ENCODE measurements around the gene MIEN1. TPM values are rescaled to one million over a fixed set of nuclear protein-coding genes. Genes with fewer than 3 reads are reported as not detected.

The MIEN1 gene
- total RNA-seq, 4 donors from 2014 or later = 32.4 to 52.7 (median 46.4) TPM

GRCh38 chr17:39694593-39694992 lies 35.7 kb downstream of the MIEN1 start:
- TF ChIP-seq, protein P1, sequence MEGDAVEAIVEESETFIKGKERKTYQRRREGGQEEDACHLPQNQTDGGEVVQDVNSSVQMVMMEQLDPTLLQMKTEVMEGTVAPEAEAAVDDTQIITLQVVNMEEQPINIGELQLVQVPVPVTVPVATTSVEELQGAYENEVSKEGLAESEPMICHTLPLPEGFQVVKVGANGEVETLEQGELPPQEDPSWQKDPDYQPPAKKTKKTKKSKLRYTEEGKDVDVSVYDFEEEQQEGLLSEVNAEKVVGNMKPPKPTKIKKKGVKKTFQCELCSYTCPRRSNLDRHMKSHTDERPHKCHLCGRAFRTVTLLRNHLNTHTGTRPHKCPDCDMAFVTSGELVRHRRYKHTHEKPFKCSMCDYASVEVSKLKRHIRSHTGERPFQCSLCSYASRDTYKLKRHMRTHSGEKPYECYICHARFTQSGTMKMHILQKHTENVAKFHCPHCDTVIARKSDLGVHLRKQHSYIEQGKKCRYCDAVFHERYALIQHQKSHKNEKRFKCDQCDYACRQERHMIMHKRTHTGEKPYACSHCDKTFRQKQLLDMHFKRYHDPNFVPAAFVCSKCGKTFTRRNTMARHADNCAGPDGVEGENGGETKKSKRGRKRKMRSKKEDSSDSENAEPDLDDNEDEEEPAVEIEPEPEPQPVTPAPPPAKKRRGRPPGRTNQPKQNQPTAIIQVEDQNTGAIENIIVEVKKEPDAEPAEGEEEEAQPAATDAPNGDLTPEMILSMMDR (IDR thresholded peaks at IDR 0.05; ENCODE audit: low read depth) = no peak

GRCh38 chr17:39688945-39689344 lies 41.4 kb downstream of the MIEN1 start:
- TF ChIP-seq, protein P1 (IDR thresholded peaks at IDR 0.05; ENCODE audit: low read depth) = no peak

- TF ChIP-seq, protein P1 (IDR thresholded peaks at IDR 0.05; ENCODE audit: low read depth) = no peak
Observed at GRCh38 chr17:39688475-39688835, 41.9 kb downstream of the MIEN1 start.

DNA sequence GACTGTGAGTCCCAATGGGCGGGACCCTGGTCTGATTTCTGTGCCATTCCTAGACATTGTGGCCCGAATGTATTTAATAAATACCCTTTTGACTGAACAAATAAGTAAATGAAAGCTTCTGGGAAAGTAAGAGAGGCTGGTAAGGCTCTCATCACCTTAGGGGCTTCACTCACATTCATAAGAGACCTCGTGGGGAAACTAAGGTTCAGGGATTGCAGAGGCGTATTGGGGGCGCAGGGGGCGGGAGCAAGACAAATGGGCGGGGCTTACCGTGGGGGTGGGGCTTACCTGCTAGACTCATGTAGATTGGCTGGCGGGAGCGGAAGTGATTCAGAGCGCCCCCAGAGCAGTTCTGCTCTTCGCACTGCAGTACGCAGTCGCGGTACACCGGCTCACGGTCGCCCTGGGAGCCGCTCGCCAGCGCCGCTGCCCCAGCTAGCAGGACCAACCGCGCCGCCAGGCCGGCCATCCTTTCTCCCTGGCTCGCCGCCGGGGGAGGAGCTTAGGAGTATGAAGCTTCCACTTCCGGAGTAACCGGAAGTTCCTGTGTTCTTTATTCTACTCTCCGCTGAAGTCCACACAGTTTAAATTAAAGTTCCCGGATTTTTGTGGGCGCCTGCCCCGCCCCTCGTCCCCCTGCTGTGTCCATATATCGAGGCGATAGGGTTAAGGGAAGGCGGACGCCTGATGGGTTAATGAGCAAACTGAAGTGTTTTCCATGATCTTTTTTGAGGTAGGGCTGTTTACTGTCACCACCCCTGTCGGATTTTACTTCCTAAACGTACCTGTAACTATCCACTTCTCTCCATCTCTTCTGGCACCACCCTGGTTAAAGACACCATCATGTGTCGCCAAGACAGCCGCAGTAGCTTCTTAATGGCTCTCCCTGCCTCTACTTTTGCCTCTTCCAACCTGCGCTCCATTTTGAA lies 42.5 kb downstream of the MIEN1 start, which contains the start of gene PGAP3:
Gene PGAP3, minus strand, starts transcription at position 512 of the 929 bp plus-strand sequence. Its CDS starts 43 bp downstream, at position 469.
- TF ChIP-seq, protein P1 (IDR thresholded peaks at IDR 0.05; ENCODE audit: low read depth) = no peak

GRCh38 chr17:39687101-39687545 lies 43.2 kb downstream of the MIEN1 start:
- TF ChIP-seq, protein P1 (IDR thresholded peaks at IDR 0.05; ENCODE audit: low read depth) = no peak

DNA sequence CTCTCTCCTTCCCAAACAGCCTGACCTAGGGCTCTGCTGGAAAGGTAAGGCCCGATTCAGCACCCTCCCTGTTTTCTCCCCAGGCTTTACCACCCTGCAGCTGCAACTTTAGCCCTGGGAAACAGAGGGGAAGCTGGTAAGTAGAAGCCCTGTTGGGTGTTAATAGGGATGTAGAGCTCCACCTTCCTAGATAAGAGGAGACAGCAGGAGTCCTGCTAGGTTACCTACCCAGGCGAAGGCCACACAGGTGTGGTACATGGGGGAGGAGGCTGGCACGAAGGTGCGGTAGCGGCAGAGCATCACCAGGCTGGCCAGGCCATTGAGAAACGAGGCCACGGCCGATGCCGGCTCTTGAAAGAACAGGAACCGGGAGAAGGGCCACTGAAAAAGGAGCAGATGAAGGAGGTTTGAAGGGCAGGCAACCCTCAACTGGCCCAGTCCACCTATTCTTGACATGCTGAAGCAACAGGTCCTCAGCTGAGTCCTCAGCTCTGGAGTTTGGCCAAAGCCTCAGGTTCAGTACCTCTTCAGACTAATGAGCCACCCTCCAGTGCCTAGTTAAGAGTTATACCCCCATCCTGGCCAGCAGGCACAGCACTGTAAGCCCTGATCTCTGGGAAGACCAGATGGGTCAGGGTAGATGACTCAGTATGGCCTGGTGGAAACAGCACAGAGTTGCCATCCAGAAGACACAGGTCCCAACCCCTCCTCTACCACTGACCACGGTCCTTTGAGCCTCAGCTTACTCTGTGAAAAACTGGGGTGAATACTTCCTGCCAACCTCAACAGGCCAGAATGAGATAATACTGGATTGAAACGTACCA lies 45.8 kb downstream of the MIEN1 start:
- TF ChIP-seq, protein P1 (IDR thresholded peaks at IDR 0.05; ENCODE audit: low read depth) = no peak
